Measurements from ENCODE around the gene RAET1E.

DNA sequence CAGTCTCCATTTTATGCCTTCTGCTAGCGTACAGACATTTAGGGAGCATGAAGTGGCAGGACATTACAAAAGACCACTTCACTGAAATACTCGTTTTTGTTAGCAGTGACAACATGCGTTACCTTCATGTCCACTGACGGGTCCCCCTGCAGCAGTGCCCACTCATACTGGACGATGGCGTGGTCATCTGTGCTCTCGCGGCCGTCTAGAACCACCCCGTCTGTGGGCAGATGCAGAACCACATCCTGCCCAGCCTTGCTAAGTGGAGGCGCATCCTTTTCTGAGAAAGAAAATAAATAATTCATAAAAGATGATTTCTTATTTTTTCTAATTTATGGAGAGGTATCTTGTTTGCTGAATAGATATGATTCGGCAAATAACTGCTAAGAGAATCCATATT is 45.0 kb downstream of the RAET1E start:
- TF ChIP-seq POLR2A (IDR thresholded peaks at IDR 0.05) = no peak
- TF ChIP-seq, protein P1, sequence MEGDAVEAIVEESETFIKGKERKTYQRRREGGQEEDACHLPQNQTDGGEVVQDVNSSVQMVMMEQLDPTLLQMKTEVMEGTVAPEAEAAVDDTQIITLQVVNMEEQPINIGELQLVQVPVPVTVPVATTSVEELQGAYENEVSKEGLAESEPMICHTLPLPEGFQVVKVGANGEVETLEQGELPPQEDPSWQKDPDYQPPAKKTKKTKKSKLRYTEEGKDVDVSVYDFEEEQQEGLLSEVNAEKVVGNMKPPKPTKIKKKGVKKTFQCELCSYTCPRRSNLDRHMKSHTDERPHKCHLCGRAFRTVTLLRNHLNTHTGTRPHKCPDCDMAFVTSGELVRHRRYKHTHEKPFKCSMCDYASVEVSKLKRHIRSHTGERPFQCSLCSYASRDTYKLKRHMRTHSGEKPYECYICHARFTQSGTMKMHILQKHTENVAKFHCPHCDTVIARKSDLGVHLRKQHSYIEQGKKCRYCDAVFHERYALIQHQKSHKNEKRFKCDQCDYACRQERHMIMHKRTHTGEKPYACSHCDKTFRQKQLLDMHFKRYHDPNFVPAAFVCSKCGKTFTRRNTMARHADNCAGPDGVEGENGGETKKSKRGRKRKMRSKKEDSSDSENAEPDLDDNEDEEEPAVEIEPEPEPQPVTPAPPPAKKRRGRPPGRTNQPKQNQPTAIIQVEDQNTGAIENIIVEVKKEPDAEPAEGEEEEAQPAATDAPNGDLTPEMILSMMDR (IDR thresholded peaks at IDR 0.05) = no peak
